SK-N-SH (cell line): ENCODE results near the gene SERPINI2. TPM values are rescaled to one million over a fixed set of nuclear protein-coding genes. Genes with fewer than 3 reads are reported as not detected.

Experiments
- CTCF ChIA-PET: fragments of 300-600, 350-600 bp; formaldehyde crosslinking; extraction: SDS; loops from one replicate; lab custom pipeline; 2021; lab: Yijun Ruan, JAX
- POLR2A ChIA-PET: fragments of 350-600 bp; sonication (Branson Sonifier 250); formaldehyde crosslinking; extraction: SDS; loops from one replicate; lab custom pipeline; 2020; ENCODE audit warnings: antibody characterized with exemption, inconsistent platforms; lab: Yijun Ruan, JAX
- DNase-seq: peaks from one replicate; pipeline ENCODE4 v3.0.0; 2012
- H2AFZ ChIP-seq: fragments of 200-600 bp; sonication (generic); 2 replicates; pipeline ENCODE4 v1.8.1; 2016; ENCODE audit warnings: antibody characterized with exemption, mild to moderate bottlenecking, low read depth
- H3F3A ChIP-seq: fragments of 200-600 bp; sonication (generic); replicated peaks from 2 replicates; pipeline ENCODE3; 2016; ENCODE audit warnings: antibody characterized with exemption, mild to moderate bottlenecking; ENCODE audit not compliant: insufficient read depth
- H3K27ac ChIP-seq, 2 experiments: fragments of 200-500 bp in 1 of 2; fragments of 200-600 bp in 1 of 2; sonication (Bioruptor generic) in 1 of 2; sonication (generic), shearing (Covaris generic) in 1 of 2; 2 replicates each; pipeline versions ENCODE4 v1.5.1 to v1.6.1; 2014 to 2016; ENCODE audit warnings: low read depth in 2 of 2, inconsistent platforms in 1 of 2, low read length in 1 of 2, mild to moderate bottlenecking in 1 of 2, mixed read lengths in 1 of 2
- H3K27me3 ChIP-seq: fragments of 200-600 bp; sonication (generic), shearing (Covaris generic); 2 replicates; pipeline ENCODE4 v1.6.1; 2016; ENCODE audit warnings: mixed run types; ENCODE audit not compliant: insufficient read depth
- H3K36me3 ChIP-seq, 2 experiments: fragments of 200-500 bp in 1 of 2; fragments of 200-600 bp in 1 of 2; sonication (Bioruptor generic) in 1 of 2; sonication (generic) in 1 of 2; replicated peaks in 1 of 2; 2 replicates each; pipeline versions ENCODE3 to v1.5.1; 2014 to 2016; ENCODE audit warnings: low read length in 1 of 2, mild to moderate bottlenecking in 1 of 2; ENCODE audit not compliant: insufficient read depth in 2 of 2, control insufficient read depth in 1 of 2
- H3K4me1 ChIP-seq, 2 experiments: fragments of 200-500 bp in 1 of 2; fragments of 200-600 bp in 1 of 2; sonication (Bioruptor generic) in 1 of 2; sonication (generic), shearing (Covaris generic) in 1 of 2; 2 replicates each; pipeline versions ENCODE4 v1.5.1 to v1.6.1; 2014 to 2016; ENCODE audit warnings: low read depth in 1 of 2, low read length in 1 of 2, mixed run types in 1 of 2; ENCODE audit not compliant: insufficient read depth in 2 of 2, control insufficient read depth in 1 of 2
- H3K4me2 ChIP-seq: fragments of 200-600 bp; sonication (generic), shearing (Covaris generic); 2 replicates; pipeline ENCODE4 v1.6.1; 2017; ENCODE audit warnings: mixed run types
- H3K4me3 ChIP-seq, 2 experiments: fragments of 200-500 bp in 1 of 2; fragments of 200-600 bp in 1 of 2; sonication (Bioruptor generic) in 1 of 2; sonication (generic), shearing (Covaris generic) in 1 of 2; 2 replicates each; pipeline versions ENCODE4 v1.5.1 to v1.8.1; 2014 to 2016; ENCODE audit warnings: low read depth in 2 of 2, inconsistent platforms in 1 of 2, low read length in 1 of 2, mild to moderate bottlenecking in 1 of 2, mixed read lengths in 1 of 2, moderate library complexity in 1 of 2
- H3K79me2 ChIP-seq: fragments of 200-600 bp; sonication (generic); 2 replicates; pipeline ENCODE4 v1.8.1; 2017; ENCODE audit warnings: mild to moderate bottlenecking; ENCODE audit not compliant: insufficient read depth
- H3K9ac ChIP-seq: fragments of 200-600 bp; sonication (generic); 2 replicates; pipeline ENCODE4 v1.6.1; 2017; ENCODE audit warnings: mixed run types
- H3K9me2 ChIP-seq: fragments of 200-600 bp; sonication (generic); 2 replicates; pipeline ENCODE4 v1.6.1; 2017; ENCODE audit warnings: mixed run types
- H3K9me3 ChIP-seq: fragments of 200-600 bp; sonication (generic); 2 replicates; pipeline ENCODE4 v1.6.1; 2017; ENCODE audit warnings: mixed run types, mild to moderate bottlenecking, moderate library complexity
- H4K20me1 ChIP-seq: fragments of 200-600 bp; sonication (generic); 2 replicates; pipeline ENCODE4 v1.6.1; 2017; ENCODE audit warnings: mild to moderate bottlenecking, mixed run types; ENCODE audit not compliant: insufficient read depth
- CHD2 ChIP-seq: fragments of 150-350 bp; IDR thresholded peaks from 2 replicates; pipeline ENCODE4 v1.6.1; 2018; ENCODE audit warnings: low read length; ENCODE audit not compliant: partially characterized antibody
- FOSL2 ChIP-seq: IDR thresholded peaks from 2 replicates; pipeline ENCODE4 v1.4.0; 2012; ENCODE audit warnings: low read depth, mild to moderate bottlenecking, moderate library complexity, borderline replicate concordance
- FOXJ3 ChIP-seq: sonication (generic); formaldehyde crosslinking; IDR thresholded peaks from 2 replicates; pipeline ENCODE4 v1.5.1; 2020; ENCODE audit warnings: mild to moderate bottlenecking, missing genetic modification reagents
- FOXM1 ChIP-seq: IDR thresholded peaks from 2 replicates; pipeline ENCODE4 v1.4.0; 2012; ENCODE audit warnings: low read depth, mild to moderate bottlenecking
- GABPA ChIP-seq: IDR thresholded peaks from 2 replicates; pipeline ENCODE4 v1.4.0; 2012; ENCODE audit warnings: low read depth, mild to moderate bottlenecking
- GATA2 ChIP-seq: sonication (generic); formaldehyde crosslinking; IDR thresholded peaks from 2 replicates; pipeline ENCODE4 v1.5.0; 2020; ENCODE audit warnings: mild to moderate bottlenecking, missing genetic modification reagents
- MEF2A ChIP-seq: IDR thresholded peaks from 2 replicates; pipeline ENCODE4 v1.4.0; 2012; ENCODE audit warnings: low read depth, borderline replicate concordance
- MXI1 ChIP-seq: IDR thresholded peaks from 2 replicates; pipeline ENCODE4 v1.6.1; 2012; ENCODE audit warnings: mild to moderate bottlenecking, low read depth, low read length, improper control_type of control experiment
- NFIC ChIP-seq: IDR thresholded peaks from 2 replicates; pipeline ENCODE4 v1.4.0; 2012; ENCODE audit warnings: borderline replicate concordance
- NRF1 ChIP-seq: IDR thresholded peaks from 2 replicates; pipeline ENCODE4 v1.6.1; 2012; ENCODE audit warnings: low read depth, mild to moderate bottlenecking, low read length
- RCOR1 ChIP-seq: fragments of 150-350 bp; IDR thresholded peaks from 2 replicates; pipeline ENCODE4 v1.6.1; 2017; ENCODE audit warnings: antibody characterized with exemption, low read length
- RXRA ChIP-seq: IDR thresholded peaks from 2 replicates; pipeline ENCODE4 v1.4.0; 2012; ENCODE audit warnings: low read depth, mild to moderate bottlenecking, borderline replicate concordance
- SIN3A ChIP-seq: IDR thresholded peaks from 2 replicates; pipeline ENCODE4 v1.6.1; 2012; ENCODE audit warnings: low read depth, mild to moderate bottlenecking, low read length, moderate library complexity, borderline replicate concordance
- TCF12 ChIP-seq: IDR thresholded peaks from 2 replicates; pipeline ENCODE4 v1.4.0; 2012
- WGBS: methylation state at CpG from one replicate; pipeline ENCODE4 v1.1.6; 2017; ENCODE audit warnings: low lambda C conversion rate; 5-methylcytosine and 5-hydroxymethylcytosine counted together
- polyA plus RNA-seq, 3 experiments: library from polyadenylated mRNA; depleted of rRNA; stranded (reverse); fragments of >200 nt; gene quantifications; 2 replicates each; pipeline ENCODE4 v1.2.3, GENCODE V29; 2012
- TF ChIP-seq, protein P1 (sequence below): IDR thresholded peaks from 2 replicates; pipeline ENCODE4 v1.4.0; 2012; ENCODE audit warnings: low read depth, borderline replicate concordance
- TF ChIP-seq, protein P2 (sequence below): IDR thresholded peaks from 2 replicates; pipeline ENCODE4; 2012
- TF ChIP-seq, protein P3 (sequence below): fragments of 150-350 bp; IDR thresholded peaks from 2 replicates; pipeline ENCODE4 v1.6.1; 2017; ENCODE audit warnings: antibody characterized with exemption, low read length, low read depth, borderline replicate concordance

Gene SERPINI2, protein sequence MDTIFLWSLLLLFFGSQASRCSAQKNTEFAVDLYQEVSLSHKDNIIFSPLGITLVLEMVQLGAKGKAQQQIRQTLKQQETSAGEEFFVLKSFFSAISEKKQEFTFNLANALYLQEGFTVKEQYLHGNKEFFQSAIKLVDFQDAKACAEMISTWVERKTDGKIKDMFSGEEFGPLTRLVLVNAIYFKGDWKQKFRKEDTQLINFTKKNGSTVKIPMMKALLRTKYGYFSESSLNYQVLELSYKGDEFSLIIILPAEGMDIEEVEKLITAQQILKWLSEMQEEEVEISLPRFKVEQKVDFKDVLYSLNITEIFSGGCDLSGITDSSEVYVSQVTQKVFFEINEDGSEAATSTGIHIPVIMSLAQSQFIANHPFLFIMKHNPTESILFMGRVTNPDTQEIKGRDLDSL
- polyA plus RNA-seq (2012; rRNA removed) = not detected in 2 replicates
- not detected in 2 replicates for polyA plus RNA-seq (2012; cell fraction: cytosol; rRNA removed)
- not detected in 2 replicates for polyA plus RNA-seq (2012; cell fraction: nucleus; rRNA removed)

DNA sequence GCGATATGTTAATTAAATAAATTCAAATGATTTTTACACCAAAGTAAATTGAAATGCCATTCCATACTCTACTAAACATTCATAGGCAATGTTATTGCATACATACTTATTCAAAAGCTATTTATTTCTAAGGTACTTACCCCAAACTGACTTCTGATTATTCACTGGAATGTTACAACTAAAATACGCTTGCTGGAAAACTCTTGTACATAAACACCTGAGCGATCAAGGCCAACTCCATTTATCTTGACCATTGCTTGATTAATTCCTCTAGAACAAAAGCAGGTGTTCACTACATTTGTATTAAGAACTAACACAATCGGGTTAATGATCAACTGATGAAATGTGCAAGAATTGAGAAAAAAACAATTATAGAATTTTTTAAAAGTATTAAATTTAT lies at the start of gene SERPINI2:
TSS of gene SERPINI2 (minus strand) at position 180 of the 400 bp plus-strand sequence. CDS start 2,208 bp downstream, outside the sequence.
- H3K36me3 ChIP-seq = no peaks in the 10 kb centered on the region
- DNase-seq = no peak
- H3K9me2 ChIP-seq = no peaks in the 10 kb centered on the region
- H3K27me3 ChIP-seq = no peaks in the 10 kb centered on the region
- WGBS = 13% methylated on average over 4 of the region's 4 CpGs
- H3K4me2 ChIP-seq = no peak within 1 kb of the TSS
- ChIA-PET CTCF (no interaction called here), POLR2A (no interaction called here)
- H3K79me2 ChIP-seq = no peaks in the 10 kb centered on the region
- no peak within 1 kb of the TSS for H2AFZ ChIP-seq
- H3K9me3 ChIP-seq = no peaks in the 10 kb centered on the region
- H3K4me3 ChIP-seq = no peak within 1 kb of the TSS
- H3K9ac ChIP-seq = no peak within 1 kb of the TSS
- no peaks in the 10 kb centered on the region for H3K4me1 ChIP-seq
- H3F3A ChIP-seq = no peaks in the 10 kb centered on the region
- H4K20me1 ChIP-seq = no peaks in the 10 kb centered on the region
- no peak for TF ChIP-seq CHD2
- H3K27ac ChIP-seq = no peak within 1 kb of the TSS

DNA sequence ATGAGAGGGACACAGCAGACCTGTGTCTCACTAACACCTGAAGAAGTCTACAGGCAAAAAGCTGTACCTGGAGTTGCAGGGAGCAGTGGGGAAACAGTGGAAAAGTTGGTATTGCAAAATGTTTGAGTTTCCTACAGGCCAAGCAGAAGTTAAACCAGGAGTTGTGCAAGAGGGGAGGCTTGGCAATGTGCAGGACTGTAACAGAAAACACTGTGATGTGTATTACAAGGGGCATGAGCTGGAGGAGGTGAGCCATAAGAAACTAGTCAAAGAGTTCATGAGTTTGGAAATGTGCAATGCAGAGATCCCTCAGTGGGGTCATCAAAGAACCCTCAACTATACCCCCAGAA lies 47.1 kb upstream of the SERPINI2 start:
- POLR2A ChIA-PET = no interaction called here
- CTCF ChIA-PET = interaction anchor here (0.6 to 1.3 kb wide), 2 partner anchors 86 to 933 kb away, joined by 3 read pairs; no protein-coding TSS in a partner anchor

DNA sequence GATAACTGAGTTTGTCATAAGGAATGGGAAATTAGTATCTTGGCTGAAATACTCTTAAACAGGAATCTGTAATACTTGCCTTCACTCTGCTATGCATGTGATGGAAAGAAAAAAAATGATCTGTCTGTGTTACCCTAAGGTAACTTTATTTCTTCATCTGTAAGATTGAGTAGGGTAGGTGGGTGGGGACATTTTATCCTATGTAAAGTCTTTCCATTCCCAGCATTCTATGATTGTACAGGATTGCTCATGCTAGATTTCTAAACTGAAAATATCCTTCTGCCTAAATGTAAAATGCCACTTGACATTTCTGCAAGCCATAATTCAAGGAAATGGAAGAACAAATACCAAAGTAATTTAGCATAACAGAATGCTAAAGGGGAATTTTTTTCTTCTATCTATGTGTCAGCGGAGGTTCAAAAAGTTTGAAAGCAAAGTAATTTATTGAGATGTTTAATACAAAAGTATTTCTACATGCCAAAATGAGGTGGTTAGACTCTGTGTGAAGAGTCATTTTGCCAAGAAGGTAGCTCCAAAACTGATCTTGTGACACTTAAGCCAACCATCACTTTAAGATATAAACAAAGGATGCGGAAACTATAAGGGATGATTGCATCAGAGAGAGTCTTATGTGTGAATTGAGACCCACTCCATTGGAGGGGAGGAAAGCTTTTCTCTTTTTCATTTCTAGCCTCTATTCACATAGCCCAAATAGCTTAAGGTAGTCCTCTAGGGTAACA lies 46.6 kb upstream of the SERPINI2 start:
- H3K4me2 ChIP-seq = no peak overlapping the region
- no peaks in the 10 kb centered on the region for H3F3A ChIP-seq
- no peak for TF ChIP-seq FOSL2
- TF ChIP-seq FOXJ3 (CRISPR knock-in tag) = no peak
- no peak for TF ChIP-seq CHD2
- TF ChIP-seq, protein P1, sequence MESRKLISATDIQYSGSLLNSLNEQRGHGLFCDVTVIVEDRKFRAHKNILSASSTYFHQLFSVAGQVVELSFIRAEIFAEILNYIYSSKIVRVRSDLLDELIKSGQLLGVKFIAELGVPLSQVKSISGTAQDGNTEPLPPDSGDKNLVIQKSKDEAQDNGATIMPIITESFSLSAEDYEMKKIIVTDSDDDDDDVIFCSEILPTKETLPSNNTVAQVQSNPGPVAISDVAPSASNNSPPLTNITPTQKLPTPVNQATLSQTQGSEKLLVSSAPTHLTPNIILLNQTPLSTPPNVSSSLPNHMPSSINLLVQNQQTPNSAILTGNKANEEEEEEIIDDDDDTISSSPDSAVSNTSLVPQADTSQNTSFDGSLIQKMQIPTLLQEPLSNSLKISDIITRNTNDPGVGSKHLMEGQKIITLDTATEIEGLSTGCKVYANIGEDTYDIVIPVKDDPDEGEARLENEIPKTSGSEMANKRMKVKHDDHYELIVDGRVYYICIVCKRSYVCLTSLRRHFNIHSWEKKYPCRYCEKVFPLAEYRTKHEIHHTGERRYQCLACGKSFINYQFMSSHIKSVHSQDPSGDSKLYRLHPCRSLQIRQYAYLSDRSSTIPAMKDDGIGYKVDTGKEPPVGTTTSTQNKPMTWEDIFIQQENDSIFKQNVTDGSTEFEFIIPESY = no peak
- no peak for TF ChIP-seq RCOR1
- TF ChIP-seq GABPA = no peak
- TF ChIP-seq SIN3A = no peak
- no peak for TF ChIP-seq RXRA
- no peak for TF ChIP-seq MXI1
- no peak for TF ChIP-seq TCF12
- TF ChIP-seq MEF2A = no peak
- TF ChIP-seq, protein P2, sequence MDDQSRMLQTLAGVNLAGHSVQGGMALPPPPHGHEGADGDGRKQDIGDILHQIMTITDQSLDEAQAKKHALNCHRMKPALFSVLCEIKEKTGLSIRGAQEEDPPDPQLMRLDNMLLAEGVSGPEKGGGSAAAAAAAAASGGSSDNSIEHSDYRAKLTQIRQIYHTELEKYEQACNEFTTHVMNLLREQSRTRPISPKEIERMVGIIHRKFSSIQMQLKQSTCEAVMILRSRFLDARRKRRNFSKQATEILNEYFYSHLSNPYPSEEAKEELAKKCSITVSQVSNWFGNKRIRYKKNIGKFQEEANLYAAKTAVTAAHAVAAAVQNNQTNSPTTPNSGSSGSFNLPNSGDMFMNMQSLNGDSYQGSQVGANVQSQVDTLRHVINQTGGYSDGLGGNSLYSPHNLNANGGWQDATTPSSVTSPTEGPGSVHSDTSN = no peak
- no peak for TF ChIP-seq NRF1
- TF ChIP-seq NFIC = no peak
- TF ChIP-seq, protein P3, sequence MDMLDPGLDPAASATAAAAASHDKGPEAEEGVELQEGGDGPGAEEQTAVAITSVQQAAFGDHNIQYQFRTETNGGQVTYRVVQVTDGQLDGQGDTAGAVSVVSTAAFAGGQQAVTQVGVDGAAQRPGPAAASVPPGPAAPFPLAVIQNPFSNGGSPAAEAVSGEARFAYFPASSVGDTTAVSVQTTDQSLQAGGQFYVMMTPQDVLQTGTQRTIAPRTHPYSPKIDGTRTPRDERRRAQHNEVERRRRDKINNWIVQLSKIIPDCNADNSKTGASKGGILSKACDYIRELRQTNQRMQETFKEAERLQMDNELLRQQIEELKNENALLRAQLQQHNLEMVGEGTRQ = no peak
- 64% methylated on average over 2 of the region's 2 CpGs for WGBS
- no peaks in the 10 kb centered on the region for H3K9me3 ChIP-seq
- no peaks in the 10 kb centered on the region for H3K79me2 ChIP-seq
- no peaks in the 10 kb centered on the region for H4K20me1 ChIP-seq
- no peak overlapping the region for H3K4me3 ChIP-seq
- H3K4me1 ChIP-seq = no peaks in the 10 kb centered on the region
- no peak for DNase-seq
- no peaks in the 10 kb centered on the region for H3K9me2 ChIP-seq
- no peak overlapping the region for H3K27ac ChIP-seq
- ChIA-PET POLR2A (no interaction called here), CTCF (no interaction called here)
- no peaks in the 10 kb centered on the region for H3K36me3 ChIP-seq
- H3K9ac ChIP-seq = no peak overlapping the region
- no peaks in the 10 kb centered on the region for H3K27me3 ChIP-seq
- no peak overlapping the region for H2AFZ ChIP-seq

More for the DNA sequence above, 47.1 kb upstream of the SERPINI2 start:
- Histone ChIP-seq H3K9me3 (no peaks in the 10 kb centered on the region), H2AFZ (no peak overlapping the region), H4K20me1 (no peaks in the 10 kb centered on the region), H3F3A (no peaks in the 10 kb centered on the region), H3K4me3 (no peak overlapping the region), H3K9ac (no peak overlapping the region), H3K4me1 (no peaks in the 10 kb centered on the region), H3K79me2 (no peaks in the 10 kb centered on the region), H3K27ac (no peak overlapping the region), H3K9me2 (no peaks in the 10 kb centered on the region), H3K36me3 (no peaks in the 10 kb centered on the region), H3K27me3 (no peaks in the 10 kb centered on the region), H3K4me2 (no peak overlapping the region)
- TF ChIP-seq GATA2 (CRISPR knock-in tag) (no peak), FOXM1 (no peak)
- DNase-seq = no peak
